HepG2 (cell line): Measurements from ENCODE around the gene SLITRK5. TPM values are rescaled to one million over a fixed set of nuclear protein-coding genes. Genes with fewer than 3 reads are reported as not detected.
A peak's percentile ranks its signal among the peaks of the same experiment; 100 is the strongest.

Source experiments
- ATAC-seq: fragments of 200-7000 bp; cut with Tn5 transposase; 3 replicates; pipeline ENCODE4 v1.9.1; 2020; ENCODE audit warnings: mild to moderate bottlenecking, moderate library complexity
- BruUV-seq: library from RNA; stranded (reverse); fragments of 400-500 nt; replicated peaks from 2 replicates; lab custom pipeline; 2021; lab: Mats Ljungman, UMichigan
- CTCF ChIA-PET: fragments of 300-600 bp; formaldehyde crosslinking; extraction: SDS; loops from one replicate; lab custom pipeline; 2021; ENCODE audit warnings: low total read pairs, inconsistent platforms, low intra/inter-chr PET ratio; lab: Yijun Ruan, JAX
- POLR2A ChIA-PET: fragments of 350-600 bp; sonication (Branson Sonifier 250); formaldehyde crosslinking; loops from one replicate; lab custom pipeline; 2020; ENCODE audit warnings: antibody characterized with exemption, inconsistent platforms; lab: Yijun Ruan, JAX
- DNase-seq: peaks from one replicate; pipeline ENCODE4 v3.0.0-alpha.2; 2015; ENCODE audit warnings: low spot score
- FAIRE-seq: peaks from 3 replicates; lab custom pipeline; 2011; peaks lifted over from hg19 to GRCh38; lab: Jason Lieb, UNC
- H2AFZ ChIP-seq: one replicate; pipeline ENCODE4 v1.6.1; 2011; ENCODE audit warnings: low read length, inconsistent platforms
- H3K27ac ChIP-seq: fragments of 300-600 bp; 3 replicates; pipeline ENCODE4 v1.8.0; 2011; ENCODE audit warnings: mixed run types, mild to moderate bottlenecking, mixed read lengths, low read length, inconsistent platforms; ENCODE audit not compliant: insufficient read depth; ENCODE audit errors: extremely low read length
- H3K27me3 ChIP-seq, 2 experiments: fragments of 200-600 bp in 1 of 2; 2 replicates in 1 of 2; 3 replicates in 1 of 2; pipeline versions ENCODE4 v1.6.0 to v1.8.0; 2011; ENCODE audit warnings: low read length in 2 of 2, mild to moderate bottlenecking in 2 of 2, moderate library complexity in 2 of 2, inconsistent platforms in 1 of 2; ENCODE audit not compliant: insufficient read depth in 2 of 2, control insufficient read depth in 1 of 2
- H3K36me3 ChIP-seq, 2 experiments: fragments of 200-600 bp in 1 of 2; replicated peaks in 1 of 2; 2 replicates in 1 of 2; 3 replicates in 1 of 2; pipeline versions ENCODE4 v1.5.1 to v1.8.0; 2011; ENCODE audit warnings: low read length in 2 of 2, inconsistent platforms in 1 of 2; ENCODE audit not compliant: insufficient read depth in 2 of 2, control insufficient read depth in 1 of 2
- H3K4me1 ChIP-seq: 2 replicates; pipeline ENCODE4 v1.5.1; 2012; ENCODE audit warnings: low read length, inconsistent platforms; ENCODE audit not compliant: insufficient read depth
- H3K4me2 ChIP-seq: 2 replicates; pipeline ENCODE4 v1.6.0; 2011; ENCODE audit warnings: low read depth, low read length, inconsistent platforms
- H3K4me3 ChIP-seq, 3 experiments: fragments of 200-600 bp in 1 of 3; sonication (generic), shearing (Covaris generic) in 1 of 3; replicated peaks in 1 of 3; 2 replicates each; pipeline ENCODE4 v1.5.1; 2011 to 2016; ENCODE audit warnings: low read length in 3 of 3, inconsistent platforms in 2 of 3, low read depth in 2 of 3, mild to moderate bottlenecking in 2 of 3, control low read depth in 1 of 3, mixed read lengths in 1 of 3; ENCODE audit not compliant: insufficient read depth in 1 of 3
- H3K79me2 ChIP-seq: one replicate; pipeline ENCODE4 v1.6.1; 2011; ENCODE audit warnings: low read length, inconsistent platforms; ENCODE audit not compliant: insufficient read depth
- H3K9ac ChIP-seq: 2 replicates; pipeline ENCODE4 v1.6.0; 2011; ENCODE audit warnings: mild to moderate bottlenecking, low read depth, low read length, inconsistent platforms; ENCODE audit not compliant: insufficient read depth
- H3K9me3 ChIP-seq: 2 replicates; pipeline ENCODE4 v1.5.1; 2012; ENCODE audit warnings: mild to moderate bottlenecking, low read length
- H4K20me1 ChIP-seq: 2 replicates; pipeline ENCODE4 v1.6.0; 2011; ENCODE audit warnings: inconsistent platforms, mild to moderate bottlenecking, low read length, moderate library complexity; ENCODE audit not compliant: insufficient read depth
- CBFB ChIP-seq: sonication (generic); formaldehyde crosslinking; IDR thresholded peaks from 2 replicates; pipeline ENCODE4 v1.4.0; 2020; ENCODE audit warnings: missing genetic modification reagents
- IKZF1 ChIP-seq: fragments of 450-650 bp; IDR thresholded peaks from 2 replicates; pipeline ENCODE4 v1.7.1; 2016
- NBN ChIP-seq: fragments of 450-650 bp; conservative IDR thresholded peaks from 2 replicates; pipeline ENCODE4 v1.6.1; 2017
- SAP130 ChIP-seq: IDR thresholded peaks from 2 replicates; pipeline ENCODE4 v1.6.1; 2016; ENCODE audit warnings: low read depth
- SETDB1 ChIP-seq: sonication (generic); formaldehyde crosslinking; IDR thresholded peaks from 2 replicates; pipeline ENCODE4 v1.5.1; 2020; ENCODE audit warnings: missing genetic modification reagents, mild to moderate bottlenecking, borderline replicate concordance
- SMC3 ChIP-seq: IDR thresholded peaks from 2 replicates; pipeline ENCODE4 v1.6.1; 2011; ENCODE audit warnings: low read length, improper control_type of control experiment
- STAG1 ChIP-seq: sonication (generic); formaldehyde crosslinking; IDR thresholded peaks from 2 replicates; pipeline ENCODE4 v1.4.0; 2020; ENCODE audit warnings: missing genetic modification reagents
- TBX2 ChIP-seq: sonication (generic); formaldehyde crosslinking; IDR thresholded peaks from 2 replicates; pipeline ENCODE4 v1.5.0; 2020; ENCODE audit warnings: missing genetic modification reagents, mild to moderate bottlenecking, borderline replicate concordance
- ZIK1 ChIP-seq: sonication (generic); formaldehyde crosslinking; IDR thresholded peaks from 2 replicates; pipeline ENCODE4 v1.5.0; 2020; ENCODE audit warnings: mild to moderate bottlenecking, low read depth, missing genetic modification reagents, borderline replicate concordance
- ZNF121 ChIP-seq: sonication (generic); formaldehyde crosslinking; IDR thresholded peaks from 2 replicates; pipeline ENCODE4 v1.5.0; 2020; ENCODE audit warnings: mild to moderate bottlenecking, missing genetic modification reagents
- ZNF547 ChIP-seq: sonication (generic); formaldehyde crosslinking; IDR thresholded peaks from 2 replicates; pipeline ENCODE4 v1.5.1; 2020; ENCODE audit warnings: mild to moderate bottlenecking, missing genetic modification reagents
- ZNF562 ChIP-seq: sonication (generic); formaldehyde crosslinking; IDR thresholded peaks from 2 replicates; pipeline ENCODE4 v1.8.0; 2022; ENCODE audit warnings: missing genetic modification reagents, borderline replicate concordance
- ZNF570 ChIP-seq: sonication (generic); formaldehyde crosslinking; IDR thresholded peaks from 2 replicates; pipeline ENCODE4 v1.4.0; 2020; ENCODE audit warnings: mild to moderate bottlenecking, missing genetic modification reagents, borderline replicate concordance
- ZNF772 ChIP-seq: sonication (generic); formaldehyde crosslinking; IDR thresholded peaks from 2 replicates; pipeline ENCODE4 v1.5.0; 2020; ENCODE audit warnings: mild to moderate bottlenecking, missing genetic modification reagents
- ZNF792 ChIP-seq: IDR thresholded peaks from 2 replicates; pipeline ENCODE4 v1.6.1; 2016
- WGBS: methylation state at CpG from one replicate; pipeline ENCODE4 v1.1.6; 2017; ENCODE audit warnings: low lambda C conversion rate; 5-methylcytosine and 5-hydroxymethylcytosine counted together
- in situ Hi-C: cut with HindIII; loops from 2 replicates; pipeline ENCODE4 v1.10.0; 2017; ENCODE audit warnings: low pct_unique_long_range_greater_than_20kb; ENCODE audit not compliant: extremely low pct_ligation_motif_present
- intact Hi-C: fragments of 100-400 bp; cut with micrococcal nuclease; formaldehyde crosslinking; loops from one replicate; pipeline ENCODE4 v1.10.0; 2022; ENCODE audit not compliant: unreplicated experiment
- polyA plus RNA-seq, 8 experiments: library from polyadenylated mRNA; depleted of rRNA in 3 of 8; stranded (reverse) in 7 of 8; unstranded in 1 of 8; fragments of >200 nt; fragmentation: Illumina TruSeq in 4 of 8; extraction: Trizol in 4 of 8; gene quantifications; 2 replicates each; pipeline versions ENCODE4 v1.2.1 to v1.2.3, GENCODE V29; 2011 to 2016; ENCODE audit warnings: low read depth in 4 of 8, missing spikeins in 1 of 8, mixed read lengths in 1 of 8; ENCODE audit not compliant: insufficient read depth in 1 of 8
- total RNA-seq, 5 experiments: library from RNA; depleted of rRNA; stranded (reverse); fragments of >200 nt; fragmentation: Illumina TruSeq; extraction: Trizol; gene quantifications; 2 replicates each; pipeline ENCODE4 v1.2.3, GENCODE V29; 2016; ENCODE audit warnings: low read depth in 1 of 5
- TF ChIP-seq, protein P1 (sequence below): sonication (generic); formaldehyde crosslinking; IDR thresholded peaks from 2 replicates; pipeline ENCODE4 v1.5.0; 2020; ENCODE audit warnings: mild to moderate bottlenecking, missing genetic modification reagents, moderate library complexity

Gene SLITRK5
- total and polyA plus RNA-seq, 2 of the 13 experiments (the other 11 are each of a cell fraction or from before 2014, with no cell fraction given): not detected

DNA sequence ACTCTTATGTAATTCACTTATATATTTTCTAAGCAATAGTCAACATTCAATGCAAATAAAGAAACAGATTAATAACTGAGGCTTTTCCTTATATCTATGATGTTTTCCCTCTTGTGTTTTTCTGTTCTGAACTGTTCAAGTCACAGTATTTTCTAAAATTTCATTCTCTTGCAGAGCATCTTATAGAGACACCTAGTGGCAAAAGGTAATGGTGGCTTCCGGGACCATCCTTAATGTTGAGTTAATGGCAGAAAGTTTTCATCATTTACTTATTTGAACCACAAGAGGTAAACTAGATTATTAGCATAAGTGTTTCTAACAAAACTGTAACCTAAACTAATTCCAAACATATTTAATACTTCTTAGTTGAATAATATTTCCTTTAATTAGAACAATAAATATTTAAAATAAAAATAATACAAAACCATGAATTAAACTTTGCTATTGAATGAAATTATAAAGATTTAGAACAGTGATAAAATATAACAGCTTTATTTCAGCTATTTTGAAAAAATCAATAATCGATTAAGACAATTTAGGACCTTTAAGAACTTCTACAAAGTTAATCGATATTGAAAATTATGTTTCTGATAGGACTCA, 1.7 kb upstream of the SLITRK5 start:
- no TSS peak for BruUV-seq
- FAIRE-seq (no peak), DNase-seq (peak; percentile 9), ATAC-seq (no peak)
- H3K27ac ChIP-seq: no peak overlapping the region
- H3K4me2 ChIP-seq: no peak overlapping the region
- H3K79me2 ChIP-seq: no peaks in the 10 kb centered on the region
- H3K4me1 ChIP-seq: 0 out of 2 replicates have a peak, but pooled peaks cover 5% of the 10 kb centered on the region
- in situ Hi-C loops (no loop called here), intact Hi-C loops (loop anchor here (5.0 kb wide), 1 partner anchor 407 kb away; no protein-coding TSS in a partner anchor)
- TF ChIP-seq SMC3: 0 out of 2 replicates have a peak, but pooled peaks have one; percentile 13
- TF ChIP-seq SAP130 (CRISPR knock-in tag): no peak
- no peak for TF ChIP-seq ZNF562 (CRISPR knock-in tag)
- no peak for TF ChIP-seq CBFB (CRISPR knock-in tag)
- no peak for TF ChIP-seq SETDB1 (CRISPR knock-in tag)
- no peak for TF ChIP-seq ZNF792 (CRISPR knock-in tag)
- no peak for TF ChIP-seq ZNF547 (CRISPR knock-in tag)
- peak; percentile 51 for TF ChIP-seq STAG1 (CRISPR knock-in tag)
- no peak for TF ChIP-seq ZNF570 (CRISPR knock-in tag)
- no peak for TF ChIP-seq TBX2 (CRISPR knock-in tag)
- TF ChIP-seq, protein P1, sequence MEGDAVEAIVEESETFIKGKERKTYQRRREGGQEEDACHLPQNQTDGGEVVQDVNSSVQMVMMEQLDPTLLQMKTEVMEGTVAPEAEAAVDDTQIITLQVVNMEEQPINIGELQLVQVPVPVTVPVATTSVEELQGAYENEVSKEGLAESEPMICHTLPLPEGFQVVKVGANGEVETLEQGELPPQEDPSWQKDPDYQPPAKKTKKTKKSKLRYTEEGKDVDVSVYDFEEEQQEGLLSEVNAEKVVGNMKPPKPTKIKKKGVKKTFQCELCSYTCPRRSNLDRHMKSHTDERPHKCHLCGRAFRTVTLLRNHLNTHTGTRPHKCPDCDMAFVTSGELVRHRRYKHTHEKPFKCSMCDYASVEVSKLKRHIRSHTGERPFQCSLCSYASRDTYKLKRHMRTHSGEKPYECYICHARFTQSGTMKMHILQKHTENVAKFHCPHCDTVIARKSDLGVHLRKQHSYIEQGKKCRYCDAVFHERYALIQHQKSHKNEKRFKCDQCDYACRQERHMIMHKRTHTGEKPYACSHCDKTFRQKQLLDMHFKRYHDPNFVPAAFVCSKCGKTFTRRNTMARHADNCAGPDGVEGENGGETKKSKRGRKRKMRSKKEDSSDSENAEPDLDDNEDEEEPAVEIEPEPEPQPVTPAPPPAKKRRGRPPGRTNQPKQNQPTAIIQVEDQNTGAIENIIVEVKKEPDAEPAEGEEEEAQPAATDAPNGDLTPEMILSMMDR (CRISPR knock-in tag): peak; percentile 52; the same call in 1 of the 2 replicates
- no peak for TF ChIP-seq IKZF1
- no peak for TF ChIP-seq ZIK1 (CRISPR knock-in tag)
- TF ChIP-seq NBN: no peak
- no peak for TF ChIP-seq ZNF772 (CRISPR knock-in tag)
- TF ChIP-seq ZNF121: no peak
- ChIA-PET POLR2A (no interaction called here), CTCF (no interaction called here)
- 0% methylated on average over 3 of the region's 3 CpGs for WGBS
- H2AFZ ChIP-seq: no peak overlapping the region
- H3K36me3 ChIP-seq: no peaks in the 10 kb centered on the region
- H3K9ac ChIP-seq: no peak overlapping the region
- no peaks in the 10 kb centered on the region for H4K20me1 ChIP-seq
- no peak overlapping the region for H3K4me3 ChIP-seq
- peaks cover 0 to 13% of the 10 kb centered on the region in 2 experiments; a peak in 4 of 5 replicates for H3K27me3 ChIP-seq
- H3K9me3 ChIP-seq: no peaks in the 10 kb centered on the region
